G401 (cell line): Measurements from ENCODE around the gene DYRK1B. TPM values are rescaled to one million over a fixed set of nuclear protein-coding genes. Genes with fewer than 3 reads are reported as not detected.

Source experiments
- DNase-seq: peaks from one replicate; pipeline ENCODE4 v3.0.0-alpha.2; 2015; ENCODE audit warnings: low spot score
- in situ Hi-C: cut with HindIII; loops from 2 replicates; pipeline ENCODE4 v1.10.0; 2016; ENCODE audit warnings: low sequenced_read_pairs, mixed read lengths
- total RNA-seq: library from RNA; depleted of rRNA; stranded (reverse); fragments of >200 nt; shearing (Covaris generic); gene quantifications from 2 replicates; pipeline ENCODE4 v1.2.3, GENCODE V29; 2014

Gene DYRK1B
- total RNA-seq, 1 experiment from 2014 or later, result 11.8 TPM

DNA sequence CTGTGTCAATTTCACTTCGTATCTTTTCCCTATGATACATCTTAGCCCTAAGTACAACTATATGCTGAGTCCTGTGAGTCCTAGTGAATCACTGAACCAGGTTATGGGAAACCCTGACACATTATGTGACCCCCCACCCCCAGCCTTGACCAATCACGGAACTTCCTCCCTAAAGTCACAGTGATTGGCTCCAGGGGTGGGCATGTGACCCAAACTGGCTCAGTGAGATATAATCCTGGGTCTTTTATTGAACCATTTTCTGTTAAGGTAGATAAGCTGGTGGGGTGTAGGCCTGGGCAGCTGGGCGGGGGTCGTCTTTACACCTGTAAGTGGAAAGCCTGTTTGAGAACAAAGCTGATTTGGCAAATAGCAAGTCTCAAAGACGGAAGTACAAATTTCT is 32.0 kb upstream of the DYRK1B start:
- in situ Hi-C loops, result no loop called here

DNA sequence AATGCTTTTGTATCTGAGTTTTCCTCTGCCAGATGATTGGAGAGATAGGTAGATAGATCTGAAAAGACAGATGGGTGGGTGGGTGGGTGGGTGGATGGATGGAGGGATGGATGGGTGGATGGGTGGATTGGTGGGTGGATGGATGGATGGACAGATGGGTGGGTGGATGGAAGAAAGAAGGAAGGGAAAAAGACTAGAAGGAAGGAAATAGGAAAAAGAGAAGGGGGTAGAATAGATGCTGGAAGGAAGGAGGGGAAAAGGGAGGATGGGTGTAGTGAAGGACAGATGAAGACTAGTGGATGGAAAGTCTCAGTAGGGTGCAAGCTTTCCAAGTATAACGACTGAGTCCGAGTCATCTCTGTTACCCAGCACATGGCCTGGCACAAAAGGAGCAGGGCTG is 31.2 kb upstream of the DYRK1B start:
- in situ Hi-C loops, result no loop called here
- DNase-seq, result no peak

More for the DNA sequence above, 32.0 kb upstream of the DYRK1B start:
- no peak for DNase-seq

DNA sequence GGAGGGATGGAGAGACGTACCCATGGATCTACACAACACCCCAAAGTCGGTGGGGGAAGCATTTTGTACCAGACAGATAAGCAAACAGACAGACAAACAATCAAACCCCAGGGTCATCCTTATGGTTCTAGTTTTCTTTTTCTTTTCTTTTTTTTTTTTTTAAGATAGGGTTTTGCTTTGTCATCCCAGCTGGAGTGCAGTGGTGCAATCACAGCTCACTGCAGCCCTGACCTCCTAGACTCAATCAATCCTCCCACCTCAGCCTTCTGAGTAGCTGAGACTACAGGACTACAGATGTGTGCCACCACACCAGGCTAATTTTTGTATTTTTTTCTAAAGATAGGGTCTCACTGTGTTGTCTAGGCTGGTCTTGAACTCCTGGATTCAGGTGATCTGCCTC is 30.2 kb upstream of the DYRK1B start:
- no peak for DNase-seq
- in situ Hi-C loops, result no loop called here

DNA sequence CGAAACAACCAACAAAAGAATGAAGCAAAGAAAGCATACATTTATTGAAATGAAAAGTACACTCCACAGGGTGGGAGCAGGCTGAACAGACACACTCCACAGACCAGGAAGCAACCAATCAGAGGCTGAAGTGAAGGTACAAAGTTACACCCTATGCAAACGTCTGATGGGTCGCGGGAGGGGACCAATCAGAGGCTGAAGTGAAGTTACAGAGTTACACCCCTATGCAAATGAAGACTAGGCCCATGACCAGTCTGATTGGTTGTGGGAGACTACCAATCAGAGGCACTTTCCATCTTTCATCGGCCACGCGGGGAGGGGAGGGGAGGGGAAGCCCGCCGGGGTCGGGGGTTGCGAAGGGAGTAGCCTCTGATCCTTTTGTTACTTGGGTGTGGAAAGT is 24.6 kb upstream of the DYRK1B start:
- peak; percentile 3 for DNase-seq
- in situ Hi-C loops, result no loop called here

DNA sequence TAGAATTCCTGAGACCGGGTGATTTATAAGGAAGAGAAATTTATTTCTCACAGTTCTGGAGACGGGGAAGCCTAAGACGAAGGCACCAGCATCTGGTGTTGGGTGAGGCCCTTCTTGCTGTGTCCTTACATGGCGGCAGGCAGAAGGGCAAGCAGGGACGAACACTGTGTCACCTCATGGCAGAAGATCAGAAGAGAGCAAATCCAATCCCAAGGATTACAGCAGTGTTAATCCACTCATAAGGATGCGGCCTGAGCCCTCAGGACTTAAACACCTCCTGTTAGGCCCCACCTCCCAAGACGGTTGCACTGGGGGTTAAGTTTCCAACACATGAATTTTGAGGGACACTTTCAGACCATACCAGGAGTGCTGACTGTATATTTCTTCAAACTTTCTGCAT is 18.9 kb upstream of the DYRK1B start:
- in situ Hi-C loops, result no loop called here
- DNase-seq, result no peak

DNA sequence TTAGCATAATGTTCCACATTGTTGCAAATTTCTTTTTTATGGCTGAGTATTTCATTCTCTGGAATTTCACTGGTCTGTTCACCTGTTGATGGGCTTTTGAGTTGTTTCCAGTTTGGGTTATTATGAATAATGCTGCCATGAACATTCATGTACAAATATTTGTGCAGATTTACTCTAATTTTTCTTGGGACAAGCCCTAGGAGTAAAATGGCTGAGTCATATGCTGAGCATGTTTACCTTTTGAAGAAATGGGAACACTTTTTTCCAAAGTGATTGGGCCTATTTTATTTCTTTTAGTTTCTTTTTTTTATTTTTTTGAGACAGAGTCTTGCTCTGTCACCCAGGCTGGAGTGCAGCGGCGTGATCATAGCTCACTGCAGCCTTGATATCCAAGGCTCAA is 16.9 kb upstream of the DYRK1B start:
- in situ Hi-C loops, result no loop called here
- DNase-seq, result no peak

DNA sequence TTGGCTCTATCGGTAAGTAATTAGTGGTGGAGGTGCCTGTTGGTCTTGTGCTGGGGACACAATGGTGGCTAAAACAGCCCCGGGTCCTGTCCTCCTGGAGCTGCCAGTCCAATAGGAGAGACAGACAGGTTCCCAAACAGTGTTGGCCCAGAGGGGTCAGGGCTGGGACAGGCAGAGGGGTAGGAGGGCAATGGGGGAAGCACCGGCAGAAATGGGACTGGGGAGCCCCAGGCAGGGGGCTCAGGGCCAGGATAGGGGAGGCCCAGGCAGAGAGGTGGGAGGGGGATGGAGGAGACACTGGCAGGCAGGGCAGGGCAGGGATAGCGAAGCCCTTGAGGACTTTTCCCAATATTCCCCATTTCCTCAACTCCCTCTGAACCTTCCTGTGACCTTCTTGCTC is 14.4 kb upstream of the DYRK1B start:
- DNase-seq, result no peak
- in situ Hi-C loops, result no loop called here

DNA sequence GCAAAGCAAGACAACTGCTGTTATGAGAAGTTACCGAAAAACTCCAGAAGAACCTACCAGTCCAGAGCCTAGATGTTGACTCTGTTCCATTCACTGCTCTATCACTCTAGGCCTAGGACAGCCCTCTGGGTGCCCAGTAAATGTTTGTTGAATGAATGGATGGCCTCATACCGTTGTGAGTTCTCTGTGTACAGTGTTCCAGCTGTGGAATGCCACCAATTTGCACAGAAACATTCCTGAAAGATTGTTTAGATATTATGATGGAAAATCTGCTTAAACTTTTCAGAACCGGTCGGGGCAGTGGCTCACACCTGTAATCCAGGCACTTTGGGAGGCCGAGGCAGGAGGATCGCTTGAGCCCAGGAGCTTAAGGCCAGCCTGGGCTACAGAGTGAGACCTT is 13.6 kb upstream of the DYRK1B start:
- in situ Hi-C loops, result no loop called here
- no peak for DNase-seq

DNA sequence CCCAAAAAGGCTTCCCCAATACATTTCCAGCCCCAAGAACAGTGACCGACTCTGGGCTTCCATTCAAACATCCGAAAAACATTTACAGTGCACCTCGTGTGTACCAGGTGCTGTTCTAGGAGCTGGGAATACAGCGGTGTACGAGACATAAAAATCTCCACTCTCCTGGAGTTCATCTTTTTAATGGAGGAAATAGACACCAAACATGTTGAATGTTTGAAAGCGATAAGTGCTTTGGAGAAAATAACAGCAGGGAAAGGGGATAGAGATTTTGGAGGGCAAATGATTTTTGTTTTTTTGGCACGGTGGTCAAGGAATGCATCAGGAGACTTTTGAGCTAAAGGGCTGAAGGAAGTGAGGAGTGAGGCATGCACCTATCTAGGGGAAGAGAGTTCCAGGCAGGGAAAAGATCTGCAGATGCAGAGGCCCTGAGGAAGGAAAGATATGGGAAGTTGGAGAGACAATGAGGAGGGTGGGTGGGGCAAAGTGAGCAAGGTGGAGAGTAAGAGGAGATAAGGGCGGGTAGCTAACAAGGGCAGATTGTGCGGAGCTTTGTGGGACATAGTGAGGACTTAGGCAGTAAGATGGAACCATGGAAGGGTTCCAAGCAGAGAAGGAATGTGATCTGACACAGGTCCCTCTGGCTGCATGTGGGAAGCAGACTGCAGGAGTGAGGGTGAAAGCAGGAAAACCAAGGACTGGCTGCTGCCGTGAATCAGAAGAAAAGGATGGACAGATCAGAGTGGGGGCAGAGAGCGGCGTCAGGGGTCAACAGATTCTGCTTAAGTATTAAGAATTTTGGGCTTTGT is 12.9 kb upstream of the DYRK1B start:
- no peak for DNase-seq
- in situ Hi-C loops, result no loop called here

DNA sequence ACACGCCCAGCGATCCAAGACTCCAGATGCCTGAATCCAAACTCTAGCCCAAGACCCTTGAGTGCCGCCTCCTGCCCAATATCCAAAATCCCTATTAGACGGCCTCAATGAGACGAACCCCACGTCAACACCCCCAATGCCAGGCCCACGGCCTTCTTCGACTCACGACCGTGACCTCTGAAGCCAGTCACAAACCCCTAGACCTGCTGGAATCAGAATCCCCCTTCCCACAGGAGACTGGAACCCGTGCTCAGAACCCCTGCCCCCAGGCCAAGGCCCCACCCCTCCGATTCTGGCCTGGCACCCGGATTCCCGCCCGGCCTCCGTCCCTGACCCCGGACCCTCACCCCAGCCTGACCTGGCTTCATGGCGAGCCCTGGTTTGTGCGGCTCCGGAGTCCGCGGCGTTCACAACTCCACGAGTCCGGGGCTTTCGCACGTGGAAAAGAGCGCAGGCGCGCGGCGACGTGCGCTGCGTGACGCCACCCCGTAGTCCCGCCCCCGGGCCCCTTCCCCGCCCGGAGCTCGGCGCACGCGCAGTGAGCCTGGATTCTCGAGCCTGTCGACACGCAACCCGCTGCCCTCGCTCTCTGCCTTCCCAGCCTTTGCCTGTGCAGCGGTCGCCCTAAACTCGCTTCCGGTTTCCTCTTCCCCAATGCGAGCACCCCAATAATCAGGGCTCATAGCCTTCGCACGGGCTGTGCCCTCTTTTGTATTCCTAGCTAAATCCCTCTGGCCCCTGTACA is 12.1 kb upstream of the DYRK1B start, which contains the start of gene FBL:
Gene FBL, minus strand, starts transcription at position 447 of the 745 bp plus-strand sequence. Its CDS starts 79 bp downstream, at position 368.
- peak; percentile 90 for DNase-seq
- in situ Hi-C loops, result no loop called here

DNA sequence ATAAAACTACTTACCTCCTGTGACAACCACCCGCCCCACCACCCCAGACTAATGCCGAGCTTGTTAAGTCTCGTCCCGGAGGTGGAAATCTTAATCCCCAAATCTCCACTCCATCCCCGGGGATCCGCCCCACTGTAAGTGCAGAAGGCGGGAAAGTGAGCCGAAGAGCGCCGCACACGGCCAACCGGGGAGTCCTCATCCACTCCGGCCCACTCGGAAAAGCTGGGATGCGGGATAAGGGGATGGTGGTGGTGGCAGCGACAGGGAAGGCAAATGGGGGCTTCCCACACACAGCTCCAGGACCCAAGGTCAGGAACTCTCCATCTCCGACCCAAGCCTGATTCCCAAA is 11.6 kb upstream of the DYRK1B start:
- DNase-seq, result no peak
- in situ Hi-C loops, result no loop called here

DNA sequence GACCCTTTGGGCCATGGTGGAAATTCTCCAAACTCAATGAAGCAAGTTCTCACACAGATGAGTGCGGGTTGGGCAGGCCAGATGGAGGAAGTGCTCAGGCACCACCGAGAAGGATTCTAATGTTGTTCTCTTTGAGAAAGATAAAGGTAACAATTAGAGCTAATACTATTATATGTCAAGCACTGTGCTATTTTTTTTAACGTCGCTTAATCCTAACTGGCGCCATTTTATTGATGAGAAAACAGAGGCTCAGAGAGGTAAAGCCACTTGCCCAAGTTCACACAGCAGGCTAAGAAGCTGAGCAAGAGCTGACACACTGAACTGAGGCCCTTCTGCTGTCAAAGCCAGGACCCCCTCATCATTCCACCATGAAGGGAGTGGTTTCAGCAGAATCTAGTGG is 11.2 kb upstream of the DYRK1B start:
- in situ Hi-C loops, result no loop called here
- DNase-seq, result no peak

DNA sequence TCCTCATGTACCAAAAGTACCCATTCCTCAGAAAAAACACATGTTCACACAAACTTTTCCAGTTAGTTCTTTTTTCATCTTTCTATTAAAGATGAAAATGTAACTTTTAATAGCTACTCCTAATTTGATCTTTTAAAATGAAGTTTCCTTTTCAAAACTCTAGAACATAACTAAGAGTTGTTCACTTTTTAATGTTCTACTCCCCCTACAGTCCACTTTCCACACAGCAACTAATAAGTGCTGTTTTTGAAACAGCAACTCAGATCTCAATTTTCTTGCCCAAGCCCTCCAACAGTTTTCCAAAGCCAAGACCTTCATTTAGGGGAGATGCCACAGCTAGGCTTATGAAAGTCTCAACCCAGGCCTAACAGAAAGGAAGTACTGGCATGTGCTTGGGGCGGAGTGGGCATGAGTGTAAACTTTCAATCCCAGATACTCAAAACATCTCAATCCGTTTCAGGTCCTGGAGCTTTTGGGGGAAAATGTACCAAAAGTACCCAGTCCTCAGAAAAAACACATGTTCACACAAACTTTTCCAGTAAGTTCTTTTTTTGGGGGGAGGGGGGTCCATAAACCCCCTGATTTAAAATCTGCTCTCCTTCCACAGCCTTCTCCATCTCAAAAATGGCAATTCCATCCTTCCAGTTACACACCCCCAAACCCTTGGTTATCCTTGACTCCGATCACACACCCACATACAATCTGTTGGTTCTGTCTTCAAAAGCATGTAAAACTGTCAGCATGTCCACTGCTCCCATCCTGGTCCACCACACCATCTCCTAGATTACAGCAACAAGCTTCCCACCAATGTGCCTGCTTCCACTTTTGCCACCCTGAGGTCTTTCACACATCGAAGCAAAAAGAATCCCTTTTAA is 10.2 kb upstream of the DYRK1B start:
- peak; percentile 30 for DNase-seq
- in situ Hi-C loops, result loop anchor here (5.0 kb wide), 1 partner anchor 62 kb away; no protein-coding TSS in a partner anchor

DNA sequence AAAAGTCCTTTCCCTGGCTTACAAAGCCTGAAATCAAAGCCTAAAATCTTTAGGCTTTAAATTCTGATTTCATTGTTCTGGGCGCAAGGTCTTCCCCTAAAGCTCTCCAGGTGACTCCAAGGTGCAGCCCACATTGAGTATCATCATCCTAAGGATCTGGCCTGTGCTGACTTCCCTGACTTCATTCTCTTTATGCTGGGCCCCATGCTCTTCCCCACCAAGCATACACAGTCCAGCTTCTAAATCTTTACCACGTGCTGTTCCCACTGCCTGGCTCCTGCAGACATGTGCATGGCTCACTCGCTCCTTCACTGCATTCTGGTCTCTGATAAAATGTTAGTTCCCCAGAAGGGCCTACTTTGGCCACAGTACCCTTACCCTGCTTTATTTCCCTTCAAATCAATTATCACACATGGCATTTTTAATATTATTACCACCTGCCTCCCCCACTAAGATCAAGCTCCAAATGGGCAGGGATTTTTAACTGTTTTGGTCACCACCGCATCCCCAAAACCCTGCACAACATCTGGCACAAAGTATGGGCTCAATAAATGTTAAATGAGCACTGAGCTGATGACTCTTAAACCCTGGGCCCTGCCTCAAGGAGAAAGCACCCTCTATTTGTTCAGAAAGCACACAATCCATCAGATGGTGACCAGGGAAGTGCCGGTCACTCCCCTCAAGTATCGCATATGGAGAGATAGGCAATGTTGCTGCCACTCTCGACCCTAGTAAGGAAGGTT is 8.9 kb upstream of the DYRK1B start:
- DNase-seq, result no peak
- in situ Hi-C loops, result loop anchor here (5.0 kb wide), 1 partner anchor 61 kb away; no protein-coding TSS in a partner anchor

DNA sequence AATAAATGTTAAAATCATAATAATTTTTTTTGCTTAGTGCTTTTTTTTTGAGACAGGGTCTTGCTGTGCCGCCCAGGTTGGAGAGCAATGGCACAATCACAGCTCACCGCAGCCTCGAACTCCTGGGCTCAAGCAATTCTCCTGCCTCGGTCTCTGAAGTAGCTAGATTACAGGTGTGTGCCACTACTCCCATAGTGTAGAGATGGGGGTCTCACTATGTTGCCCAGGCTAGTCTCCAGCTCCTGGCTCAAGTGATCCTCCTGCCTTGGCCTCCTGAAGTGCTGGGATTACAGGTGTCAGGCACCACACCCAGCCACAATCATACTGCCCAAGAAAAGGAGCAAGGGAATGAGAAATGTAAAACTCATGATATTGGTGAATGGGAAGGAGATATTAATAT is 7.1 kb upstream of the DYRK1B start:
- no peak for DNase-seq
- in situ Hi-C loops, result loop anchor here (5.0 kb wide), 1 partner anchor 59 kb away; no protein-coding TSS in a partner anchor

DNA sequence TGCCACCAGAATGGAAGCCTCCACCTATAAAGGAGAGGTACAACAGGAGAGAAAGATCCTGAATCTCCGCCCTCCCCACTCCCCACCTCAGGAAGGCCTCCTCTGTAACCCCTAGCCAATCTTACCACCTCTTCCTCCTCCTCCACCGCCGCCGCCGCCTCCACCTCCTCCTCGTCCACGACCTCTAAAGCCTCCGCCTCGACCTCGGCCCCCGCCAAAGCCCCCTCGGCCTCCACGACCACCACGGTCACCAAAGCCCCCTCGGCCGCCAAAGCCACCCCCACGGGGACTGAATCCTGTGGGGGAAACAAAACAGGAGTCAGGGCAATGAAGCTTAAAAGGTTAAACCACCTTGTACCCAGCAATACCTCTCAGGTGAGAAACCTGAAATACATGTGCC is 6.5 kb upstream of the DYRK1B start:
- in situ Hi-C loops, result loop anchor here (5.0 kb wide), 1 partner anchor 58 kb away; no protein-coding TSS in a partner anchor
- DNase-seq, result no peak

DNA sequence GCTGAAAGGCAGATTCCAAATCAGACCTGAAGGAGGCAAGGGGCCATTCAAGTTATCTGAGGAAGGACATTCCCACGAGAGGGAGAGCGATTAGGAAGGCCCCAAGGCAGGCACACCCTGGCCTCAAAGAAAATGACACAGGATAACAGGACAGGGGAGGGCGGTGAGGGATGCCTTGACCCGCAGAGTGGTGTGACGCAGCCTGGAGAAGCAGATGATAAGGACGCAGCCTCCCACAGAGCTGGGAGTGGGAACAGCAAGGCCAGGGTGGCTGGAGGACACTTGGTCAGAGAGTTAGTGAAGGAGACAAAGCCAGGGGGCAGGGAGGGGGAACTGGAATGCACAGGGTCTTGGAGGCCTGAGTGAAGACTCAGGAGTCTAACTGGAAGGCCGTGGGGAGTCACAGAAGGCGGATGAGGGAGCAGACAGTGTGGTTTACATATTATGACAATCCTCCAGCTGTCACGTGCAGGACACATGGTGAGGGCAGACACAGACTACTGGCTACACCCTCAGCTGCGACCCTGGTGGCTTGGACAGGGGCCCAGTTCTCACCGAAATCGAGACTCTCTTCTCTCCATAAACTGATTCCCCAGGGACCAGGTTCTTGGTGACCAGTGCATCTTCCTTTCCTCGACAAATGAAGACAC is 5.8 kb upstream of the DYRK1B start:
- in situ Hi-C loops, result loop anchor here (5.0 kb wide), 1 partner anchor 58 kb away; no protein-coding TSS in a partner anchor
- DNase-seq, result no peak

DNA sequence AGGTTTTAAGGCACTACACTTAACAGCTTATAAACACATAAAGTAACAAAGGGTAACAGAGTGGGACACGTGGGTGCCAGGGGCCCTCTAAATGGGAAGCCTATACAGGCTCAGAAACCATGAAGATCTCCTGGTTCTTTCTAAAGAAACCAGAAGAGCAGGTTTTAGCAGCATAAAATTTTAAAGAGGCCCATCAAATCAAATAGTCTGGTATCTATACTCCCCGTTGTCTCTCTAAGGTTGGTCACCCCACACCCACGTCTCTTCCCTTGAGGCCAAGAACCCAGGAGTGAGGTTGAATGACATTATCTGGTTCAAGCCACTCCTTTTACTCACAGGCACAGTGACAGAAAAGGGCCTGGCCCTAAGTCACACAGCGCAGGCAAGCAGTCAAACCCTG is 4.6 kb upstream of the DYRK1B start:
- in situ Hi-C loops, result no loop called here

More for the DNA sequence above, 4.6 kb upstream of the DYRK1B start:
- no peak for DNase-seq
